Neural progenitor cell (in vitro differentiated cells): Measurements from ENCODE around the gene ABCB6.

Experiments used
- CTCF ChIP-seq: fragments of 200-600 bp; sonication (generic); IDR thresholded peaks from 2 replicates; pipeline ENCODE4 v1.5.1; 2017; ENCODE audit warnings: antibody characterized with exemption, mild to moderate bottlenecking
- EZH2 ChIP-seq: fragments of 200-600 bp; sonication (generic); IDR thresholded peaks from 2 replicates; pipeline ENCODE4 v1.6.1; 2017; ENCODE audit warnings: antibody characterized with exemption, mild to moderate bottlenecking, moderate library complexity

- TF ChIP-seq EZH2 (no peak), CTCF (no peak)
These were observed 53.5 kb downstream of the ABCB6 start for GRCh38 chr2:219165058-219165911.
